Measurements from ENCODE around the gene NISCH.

The NISCH gene

GRCh38 chr3:52529376-52530333 lies 74.3 kb downstream of the NISCH start:
- no peak for DNase-seq

GRCh38 chr3:52530918-52531826 lies 75.8 kb downstream of the NISCH start:
- no peak for DNase-seq

GRCh38 chr3:52531860-52532516 lies 76.6 kb downstream of the NISCH start:
- no peak for DNase-seq

GRCh38 chr3:52532517-52532837 lies 77.1 kb downstream of the NISCH start:
- peak; percentile 29 for DNase-seq

- DNase-seq = peak; percentile 31
These were observed 77.6 kb downstream of the NISCH start for GRCh38 chr3:52532838-52533622.

GRCh38 chr3:52533623-52534280 lies 78.3 kb downstream of the NISCH start, which contains the start of gene NT5DC2:
Gene NT5DC2 (minus strand): TSS chr3:52533857. CDS start chr3:52533737, 120 bp downstream.
- DNase-seq = peak; percentile 67

- DNase-seq = no peak
These were observed 79.1 kb downstream of the NISCH start for GRCh38 chr3:52534281-52535183.

GRCh38 chr3:52535411-52536111 lies 80.2 kb downstream of the NISCH start:
- no peak for DNase-seq

- DNase-seq = no peak
These were observed 80.6 kb downstream of the NISCH start for GRCh38 chr3:52536112-52536368.

GRCh38 chr3:52536369-52537164 lies 81.2 kb downstream of the NISCH start, which contains the start of gene UQCC5:
Gene UQCC5 (plus strand): TSS chr3:52536605. CDS start chr3:52536756, 151 bp downstream.
- peak; percentile 99 for DNase-seq

- no peak for DNase-seq
These were observed 81.8 kb downstream of the NISCH start for GRCh38 chr3:52537165-52537620.

- no peak for DNase-seq
These were observed 82.5 kb downstream of the NISCH start for GRCh38 chr3:52537726-52538421.

GRCh38 chr3:52539010-52539653 lies 83.7 kb downstream of the NISCH start:
- DNase-seq = no peak

- no peak for DNase-seq
These were observed 85.6 kb downstream of the NISCH start for GRCh38 chr3:52541050-52541449.

Data from activated naive CD4-positive, alpha-beta T cell treated with Interleukin-2 at 50 U/mL for 16 hours (primary cell).